ENCODE results near the gene FAH.
A peak's percentile ranks its signal among the peaks of the same experiment; 100 is the strongest.
"Not testable (repeated sequence)": the region's sequence is repeated elsewhere in the genome, so short reads cannot be mapped to it uniquely, and the experiment has no call there.

FAH gene

GRCh38 chr15:80152180-80152895 is 461 bp upstream of the FAH start:
- DNase-seq = peak; percentile 62

GRCh38 chr15:80153900-80154299 is 1.1 kb downstream of the FAH start:
- no peak for DNase-seq

- DNase-seq = no peak
These were observed 1.5 kb downstream of the FAH start for GRCh38 chr15:80154336-80154735.

GRCh38 chr15:80155001-80155377 is 2.2 kb downstream of the FAH start:
- DNase-seq = no peak

GRCh38 chr15:80155378-80156175 is 2.8 kb downstream of the FAH start:
- DNase-seq = not testable (repeated sequence)

GRCh38 chr15:80156176-80156720 is 3.4 kb downstream of the FAH start:
- DNase-seq = no peak

- no peak for DNase-seq
These were observed 4.4 kb downstream of the FAH start for GRCh38 chr15:80157215-80157614.

- no peak for DNase-seq
These were observed 6.5 kb downstream of the FAH start for GRCh38 chr15:80159301-80159700.

- no peak for DNase-seq
These were observed 7.2 kb downstream of the FAH start for GRCh38 chr15:80159811-80160569.

GRCh38 chr15:80160570-80161156 is 7.9 kb downstream of the FAH start:
- DNase-seq = peak; percentile 40

- no peak for DNase-seq
These were observed 8.7 kb downstream of the FAH start for GRCh38 chr15:80161468-80162016.

GRCh38 chr15:80162059-80162554 is 9.3 kb downstream of the FAH start:
- DNase-seq = no peak

- DNase-seq = no peak
These were observed 10.4 kb downstream of the FAH start for GRCh38 chr15:80163217-80163616.

- DNase-seq = no peak
These were observed 11.1 kb downstream of the FAH start for GRCh38 chr15:80163897-80164296.

GRCh38 chr15:80167936-80168335 is 15.1 kb downstream of the FAH start:
- DNase-seq = no peak

GRCh38 chr15:80168421-80168820 is 15.6 kb downstream of the FAH start:
- DNase-seq = no peak

- no peak for DNase-seq
These were observed 17.1 kb downstream of the FAH start for GRCh38 chr15:80169768-80170357.

- DNase-seq = no peak
These were observed 17.8 kb downstream of the FAH start for GRCh38 chr15:80170596-80170995.

- no peak for DNase-seq
These were observed 19.0 kb downstream of the FAH start for GRCh38 chr15:80171787-80172186.

GRCh38 chr15:80172401-80172800 is 19.6 kb downstream of the FAH start:
- DNase-seq = no peak

- DNase-seq = peak; percentile 20
These were observed 20.4 kb downstream of the FAH start for GRCh38 chr15:80173022-80173759.

Measured in NCI-H510A treated with DMSO at 0.1 percent for 48 hours (cell line).